ENCODE data around the gene BRME1.

- TF ChIP-seq CTCF (IDR thresholded peaks at IDR 0.05) (no peak), POLR2A (IDR thresholded peaks at IDR 0.05) (no peak)
Observed at GRCh38 chr19:13926715-13927114, 20.8 kb upstream of the BRME1 start.

All from testis (tissue), 2 donors.